ENCODE measurements around the gene POLR3C. TPM values are rescaled to one million over a fixed set of nuclear protein-coding genes. Genes with fewer than 3 reads are reported as not detected.

The POLR3C gene
- total RNA-seq, 1 experiment from 2014 or later: 35.1 TPM

DNA sequence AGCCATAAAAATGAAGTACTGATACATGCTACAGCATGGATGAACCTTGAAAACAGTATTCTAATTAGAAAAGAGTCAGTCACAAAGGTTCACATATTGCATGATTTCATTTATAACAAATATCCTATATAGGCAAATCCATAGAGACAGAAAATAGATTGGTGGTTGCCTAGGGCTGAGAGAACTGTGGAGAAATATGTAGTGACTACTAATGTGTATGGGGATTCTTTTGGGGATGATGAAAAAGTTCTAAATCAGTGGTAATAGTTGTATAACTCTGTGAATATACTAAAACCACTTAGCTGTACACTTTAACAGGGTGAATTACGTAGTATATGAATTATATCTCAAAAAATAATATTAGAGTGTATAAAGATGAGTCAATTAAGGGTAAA lies 45.9 kb upstream of the POLR3C start:
- H3K9me3 ChIP-seq (ENCODE audit: control insufficient read depth, insufficient read depth, low read depth, low read length): no peaks in the 10 kb centered on the region
- no peak overlapping the region for H3K4me3 ChIP-seq (ENCODE audit: low read depth in 2 of 2, low read length in 2 of 2)
- ATAC-seq (no peak), DNase-seq (ENCODE audit: low read depth, low spot score) (no peak)
- TF ChIP-seq, protein P1, sequence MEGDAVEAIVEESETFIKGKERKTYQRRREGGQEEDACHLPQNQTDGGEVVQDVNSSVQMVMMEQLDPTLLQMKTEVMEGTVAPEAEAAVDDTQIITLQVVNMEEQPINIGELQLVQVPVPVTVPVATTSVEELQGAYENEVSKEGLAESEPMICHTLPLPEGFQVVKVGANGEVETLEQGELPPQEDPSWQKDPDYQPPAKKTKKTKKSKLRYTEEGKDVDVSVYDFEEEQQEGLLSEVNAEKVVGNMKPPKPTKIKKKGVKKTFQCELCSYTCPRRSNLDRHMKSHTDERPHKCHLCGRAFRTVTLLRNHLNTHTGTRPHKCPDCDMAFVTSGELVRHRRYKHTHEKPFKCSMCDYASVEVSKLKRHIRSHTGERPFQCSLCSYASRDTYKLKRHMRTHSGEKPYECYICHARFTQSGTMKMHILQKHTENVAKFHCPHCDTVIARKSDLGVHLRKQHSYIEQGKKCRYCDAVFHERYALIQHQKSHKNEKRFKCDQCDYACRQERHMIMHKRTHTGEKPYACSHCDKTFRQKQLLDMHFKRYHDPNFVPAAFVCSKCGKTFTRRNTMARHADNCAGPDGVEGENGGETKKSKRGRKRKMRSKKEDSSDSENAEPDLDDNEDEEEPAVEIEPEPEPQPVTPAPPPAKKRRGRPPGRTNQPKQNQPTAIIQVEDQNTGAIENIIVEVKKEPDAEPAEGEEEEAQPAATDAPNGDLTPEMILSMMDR (IDR thresholded peaks at IDR 0.05): no peak
- TF ChIP-seq POLR2AphosphoS5 (IDR thresholded peaks at IDR 0.05; ENCODE audit: low read depth, low read length) (no peak), SIN3A (IDR thresholded peaks at IDR 0.05; ENCODE audit: borderline replicate concordance, insufficient read depth, low read depth, low read length) (no peak), TCF7L2 (IDR thresholded peaks at IDR 0.05; ENCODE audit: low read depth, low read length) (no peak)
- TF ChIP-seq, protein P2, sequence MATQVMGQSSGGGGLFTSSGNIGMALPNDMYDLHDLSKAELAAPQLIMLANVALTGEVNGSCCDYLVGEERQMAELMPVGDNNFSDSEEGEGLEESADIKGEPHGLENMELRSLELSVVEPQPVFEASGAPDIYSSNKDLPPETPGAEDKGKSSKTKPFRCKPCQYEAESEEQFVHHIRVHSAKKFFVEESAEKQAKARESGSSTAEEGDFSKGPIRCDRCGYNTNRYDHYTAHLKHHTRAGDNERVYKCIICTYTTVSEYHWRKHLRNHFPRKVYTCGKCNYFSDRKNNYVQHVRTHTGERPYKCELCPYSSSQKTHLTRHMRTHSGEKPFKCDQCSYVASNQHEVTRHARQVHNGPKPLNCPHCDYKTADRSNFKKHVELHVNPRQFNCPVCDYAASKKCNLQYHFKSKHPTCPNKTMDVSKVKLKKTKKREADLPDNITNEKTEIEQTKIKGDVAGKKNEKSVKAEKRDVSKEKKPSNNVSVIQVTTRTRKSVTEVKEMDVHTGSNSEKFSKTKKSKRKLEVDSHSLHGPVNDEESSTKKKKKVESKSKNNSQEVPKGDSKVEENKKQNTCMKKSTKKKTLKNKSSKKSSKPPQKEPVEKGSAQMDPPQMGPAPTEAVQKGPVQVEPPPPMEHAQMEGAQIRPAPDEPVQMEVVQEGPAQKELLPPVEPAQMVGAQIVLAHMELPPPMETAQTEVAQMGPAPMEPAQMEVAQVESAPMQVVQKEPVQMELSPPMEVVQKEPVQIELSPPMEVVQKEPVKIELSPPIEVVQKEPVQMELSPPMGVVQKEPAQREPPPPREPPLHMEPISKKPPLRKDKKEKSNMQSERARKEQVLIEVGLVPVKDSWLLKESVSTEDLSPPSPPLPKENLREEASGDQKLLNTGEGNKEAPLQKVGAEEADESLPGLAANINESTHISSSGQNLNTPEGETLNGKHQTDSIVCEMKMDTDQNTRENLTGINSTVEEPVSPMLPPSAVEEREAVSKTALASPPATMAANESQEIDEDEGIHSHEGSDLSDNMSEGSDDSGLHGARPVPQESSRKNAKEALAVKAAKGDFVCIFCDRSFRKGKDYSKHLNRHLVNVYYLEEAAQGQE (IDR thresholded peaks at IDR 0.05; ENCODE audit: insufficient read depth in 1 of 2, low read depth in 2 of 2, low read length in 1 of 2): no peak
- no peak overlapping the region for H3K27ac ChIP-seq (ENCODE audit: low read length)
- H3K4me1 ChIP-seq (ENCODE audit: control insufficient read depth, insufficient read depth, low read length): peaks cover 16% of the 10 kb centered on the region
- H3K27me3 ChIP-seq (ENCODE audit: control insufficient read depth, insufficient read depth, low read length): no peaks in the 10 kb centered on the region
- peaks cover 3% of the 10 kb centered on the region; the same call in 1 of the 2 replicates for H3K36me3 ChIP-seq (ENCODE audit: control insufficient read depth, insufficient read depth, low read length)
- POLR2A ChIA-PET: no interaction called here
- no TSS peak for BruUV-seq (replicated peaks)
- in situ Hi-C loops (cut with HindIII; ENCODE audit: low pct_unique_long_range_greater_than_20kb, low sequenced_read_pairs) (no loop called here), intact Hi-C loops (cut with micrococcal nuclease; ENCODE audit: unreplicated experiment) (no loop called here)
- CTCF ChIA-PET: no interaction called here

DNA sequence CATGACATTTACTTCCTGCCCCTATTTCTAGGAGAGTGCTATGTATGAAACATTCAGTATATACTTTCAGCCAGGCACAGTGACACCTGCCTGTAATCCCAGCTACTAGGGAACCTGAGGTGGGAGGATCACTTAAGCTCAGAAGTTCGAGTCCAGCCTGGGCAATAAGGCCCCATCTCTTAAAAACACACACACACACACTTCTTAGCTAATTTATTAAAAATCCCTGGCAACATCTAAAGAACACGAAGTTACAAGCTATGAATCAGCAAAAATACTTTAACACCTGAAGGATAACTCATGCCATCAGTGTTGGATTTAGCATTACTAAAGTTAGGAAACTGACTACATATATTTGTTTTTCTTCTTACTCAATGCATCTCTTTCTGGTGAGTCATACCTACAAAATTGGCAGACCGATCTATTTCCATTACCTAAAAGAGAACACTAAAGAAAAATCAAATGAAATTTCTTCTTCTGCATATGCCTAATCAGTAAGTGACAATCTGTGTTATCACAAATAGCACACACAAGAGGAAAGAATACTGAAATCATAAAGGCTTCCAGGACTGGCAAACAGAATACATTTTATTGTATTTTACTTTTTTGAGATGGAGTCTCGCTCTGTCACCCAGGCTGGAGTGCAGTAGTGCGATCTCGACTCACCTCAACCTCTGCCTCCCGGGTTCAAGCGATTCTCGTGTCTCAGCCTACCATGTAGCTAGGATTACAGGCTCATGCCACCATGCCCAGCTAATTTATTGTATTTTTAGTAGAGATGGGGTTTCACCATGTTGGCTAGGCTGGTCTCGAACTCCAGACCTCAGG lies 41.5 kb upstream of the POLR3C start:
- Histone ChIP-seq H3K36me3 (ENCODE audit: control insufficient read depth, insufficient read depth, low read length) (peaks cover 3% of the 10 kb centered on the region; the same call in 1 of the 2 replicates), H3K4me1 (ENCODE audit: control insufficient read depth, insufficient read depth, low read length) (peaks cover 35% of the 10 kb centered on the region), H3K4me3 (ENCODE audit: low read depth in 2 of 2, low read length in 2 of 2) (peak overlapping the region in 1 of 2 experiments; percentile 2; a peak in 1 of 4 replicates), H3K27ac (ENCODE audit: low read length) (peak overlapping the region; percentile 70), H3K27me3 (ENCODE audit: control insufficient read depth, insufficient read depth, low read length) (no peaks in the 10 kb centered on the region), H3K9me3 (ENCODE audit: control insufficient read depth, insufficient read depth, low read depth, low read length) (no peaks in the 10 kb centered on the region)
- in situ Hi-C loops (cut with HindIII; ENCODE audit: low pct_unique_long_range_greater_than_20kb, low sequenced_read_pairs): no loop called here
- TF ChIP-seq POLR2AphosphoS5 (IDR thresholded peaks at IDR 0.05; ENCODE audit: low read depth, low read length): peak; percentile 42; the same call in 1 of the 2 replicates
- TF ChIP-seq TCF7L2 (IDR thresholded peaks at IDR 0.05; ENCODE audit: low read depth, low read length): no peak
- TF ChIP-seq, protein P1 (IDR thresholded peaks at IDR 0.05): no peak
- TF ChIP-seq SIN3A (IDR thresholded peaks at IDR 0.05; ENCODE audit: borderline replicate concordance, insufficient read depth, low read depth, low read length): no peak
- TF ChIP-seq, protein P2 (IDR thresholded peaks at IDR 0.05; ENCODE audit: insufficient read depth in 1 of 2, low read depth in 2 of 2, low read length in 1 of 2): no peak
- ATAC-seq: peak; percentile 91
- intact Hi-C loops (cut with micrococcal nuclease; ENCODE audit: unreplicated experiment): no loop called here
- peak; percentile 94 for DNase-seq (ENCODE audit: low read depth, low spot score)
- CTCF ChIA-PET: interaction anchor here (0.6 kb wide), 1 partner anchor 61 kb away, joined by 5 read pairs; no protein-coding TSS in a partner anchor
- POLR2A ChIA-PET: no interaction called here
- BruUV-seq (replicated peaks): TSS peak; percentile 21
